Mesenchymal stem cell (in vitro differentiated cells and primary cell): ENCODE measurements around the gene YEATS2.
"Not testable (repeated sequence)": the region's sequence is repeated elsewhere in the genome, so short reads cannot be mapped to it uniquely, and the experiment has no call there.

ENCODE experiments used
- DNase-seq: peaks from one replicate; pipeline ENCODE4 v3.0.0-alpha.2; 2013
- H2AFZ ChIP-seq: one replicate; pipeline ENCODE4 v1.6.1; 2013; ENCODE audit warnings: low read depth, mild to moderate bottlenecking, control low read depth, inconsistent platforms, low read length, moderate library complexity
- H2AK5ac ChIP-seq: 2 replicates; pipeline ENCODE4 v1.6.1; 2013; ENCODE audit warnings: low read length, moderate library complexity, mild to moderate bottlenecking, inconsistent platforms; ENCODE audit not compliant: severe bottlenecking
- H2BK120ac ChIP-seq: one replicate; pipeline ENCODE4 v1.6.1; 2013; ENCODE audit warnings: low read depth, mild to moderate bottlenecking, inconsistent platforms, low read length, moderate library complexity
- H2BK12ac ChIP-seq, 2 experiments: one replicate each; pipeline ENCODE4 v1.6.1; 2013; ENCODE audit warnings: inconsistent platforms in 2 of 2, low read length in 2 of 2, mild to moderate bottlenecking in 2 of 2, moderate library complexity in 2 of 2, control low read depth in 1 of 2
- H2BK15ac ChIP-seq: one replicate; pipeline ENCODE4 v1.6.1; 2013; ENCODE audit warnings: mild to moderate bottlenecking, low read depth, inconsistent platforms; ENCODE audit not compliant: poor library complexity, severe bottlenecking
- H2BK5ac ChIP-seq: 2 replicates; pipeline ENCODE4 v1.6.1; 2013; ENCODE audit warnings: low read depth, mild to moderate bottlenecking, low read length, control low read depth, inconsistent platforms; ENCODE audit not compliant: poor library complexity, severe bottlenecking
- H3K14ac ChIP-seq, 2 experiments: one replicate each; pipeline ENCODE4 v1.6.1; 2013; ENCODE audit warnings: inconsistent platforms in 2 of 2, low read length in 2 of 2, control low read depth in 1 of 2, mild to moderate bottlenecking in 1 of 2, moderate library complexity in 1 of 2
- H3K18ac ChIP-seq, 2 experiments: one replicate each; pipeline ENCODE4 v1.6.1; 2013; ENCODE audit warnings: inconsistent platforms in 2 of 2, low read length in 2 of 2, control low read depth in 1 of 2, low read depth in 1 of 2, mild to moderate bottlenecking in 1 of 2
- H3K23ac ChIP-seq, 2 experiments: one replicate each; pipeline ENCODE4 v1.6.1; 2013; ENCODE audit warnings: inconsistent platforms in 2 of 2, low read length in 2 of 2, mild to moderate bottlenecking in 2 of 2, moderate library complexity in 2 of 2, control low read depth in 1 of 2
- H3K27ac ChIP-seq: 2 replicates; pipeline ENCODE4 v1.5.1; 2013; ENCODE audit warnings: mild to moderate bottlenecking, moderate library complexity, low read length, control low read depth, inconsistent platforms; ENCODE audit not compliant: poor library complexity, severe bottlenecking
- H3K27me3 ChIP-seq, 2 experiments: 2 replicates each; pipeline versions ENCODE4 v1.6.1 to v1.7.0; 2013; ENCODE audit warnings: low read length in 2 of 2, mild to moderate bottlenecking in 2 of 2, moderate library complexity in 2 of 2, control low read depth in 1 of 2, inconsistent platforms in 1 of 2; ENCODE audit not compliant: control insufficient read depth in 1 of 2, insufficient read depth in 1 of 2
- H3K36me3 ChIP-seq, 2 experiments: 2 replicates each; pipeline versions ENCODE4 v1.6.1 to v1.7.0; 2013; ENCODE audit warnings: low read length in 2 of 2, control low read depth in 1 of 2, inconsistent platforms in 1 of 2, low read depth in 1 of 2, mild to moderate bottlenecking in 1 of 2; ENCODE audit not compliant: insufficient read depth in 2 of 2, control insufficient read depth in 1 of 2
- H3K4ac ChIP-seq, 2 experiments: one replicate each; pipeline ENCODE4 v1.6.1; 2013; ENCODE audit warnings: inconsistent platforms in 2 of 2, low read length in 2 of 2, mild to moderate bottlenecking in 2 of 2, moderate library complexity in 2 of 2, control low read depth in 1 of 2, low read depth in 1 of 2
- H3K4me1 ChIP-seq: 2 replicates; pipeline ENCODE4 v1.6.1; 2013; ENCODE audit warnings: low read depth, low read length, control low read depth; ENCODE audit not compliant: control insufficient read depth, insufficient read depth
- H3K4me2 ChIP-seq: 2 replicates; pipeline ENCODE4 v1.6.1; 2013; ENCODE audit warnings: low read length, mild to moderate bottlenecking, inconsistent platforms; ENCODE audit not compliant: poor library complexity, severe bottlenecking
- H3K4me3 ChIP-seq, 2 experiments: 2 replicates each; pipeline versions ENCODE4 v1.5.1 to v1.7.0; 2013; ENCODE audit warnings: low read length in 2 of 2, mild to moderate bottlenecking in 2 of 2, control low read depth in 1 of 2, low read depth in 1 of 2; ENCODE audit not compliant: insufficient read depth in 1 of 2
- H3K79me1 ChIP-seq: replicated peaks from 2 replicates; pipeline ENCODE4 v1.6.1; 2013; ENCODE audit warnings: mild to moderate bottlenecking, control low read depth, low read length, inconsistent platforms; ENCODE audit not compliant: poor library complexity, severe bottlenecking
- H3K9ac ChIP-seq: 2 replicates; pipeline ENCODE4 v1.7.0; 2013; ENCODE audit warnings: mild to moderate bottlenecking, low read length, moderate library complexity
- H3K9me3 ChIP-seq: 2 replicates; pipeline ENCODE4 v1.7.0; 2013; ENCODE audit warnings: mild to moderate bottlenecking, low read length; ENCODE audit not compliant: control insufficient read depth
- H4K8ac ChIP-seq: one replicate; pipeline ENCODE4 v1.6.1; 2013; ENCODE audit warnings: inconsistent platforms, mild to moderate bottlenecking, low read length, moderate library complexity
- H4K91ac ChIP-seq: one replicate; pipeline ENCODE4 v1.6.1; 2013; ENCODE audit warnings: mild to moderate bottlenecking, low read length, inconsistent platforms
- WGBS: methylation state at CpG from one replicate; pipeline ENCODE4 v1.1.7; 2013; ENCODE audit warnings: mixed read lengths; 5-methylcytosine and 5-hydroxymethylcytosine counted together

Gene YEATS2

DNA sequence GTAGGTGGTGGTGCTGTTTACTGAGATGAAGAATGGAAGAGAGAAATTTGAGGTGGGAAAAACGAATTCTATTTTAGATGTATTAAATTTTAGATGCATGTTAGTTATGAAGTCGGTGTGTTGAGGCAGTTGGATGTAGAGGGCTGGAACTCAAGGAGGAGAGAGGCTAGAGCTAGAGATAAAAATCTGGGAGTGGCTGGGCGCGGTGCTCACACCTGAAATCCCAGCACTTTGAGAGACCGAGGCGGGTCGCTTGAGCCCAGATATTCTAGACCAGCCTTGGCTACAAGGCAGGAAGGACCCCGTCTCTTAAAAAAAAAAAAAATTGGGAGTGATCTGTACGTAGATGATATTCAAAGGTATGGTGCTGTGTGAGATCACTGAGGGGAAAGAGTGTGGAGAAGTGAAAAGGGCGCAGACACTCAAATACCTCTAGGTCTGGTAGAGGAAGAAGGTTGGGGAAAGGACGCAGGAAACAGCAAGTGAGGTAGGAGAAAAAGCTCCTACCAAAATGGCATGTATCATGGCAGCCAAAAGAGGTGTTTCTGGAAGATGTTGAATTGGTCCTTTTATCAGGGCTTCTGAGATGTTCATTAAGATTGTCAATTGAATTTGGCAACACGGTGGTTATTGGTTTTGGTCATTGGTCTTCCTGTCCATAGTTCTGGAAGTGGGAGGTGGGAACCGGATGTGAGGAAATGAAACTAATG, 1.8 kb downstream of the YEATS2 start:
- H3K79me1 ChIP-seq: peaks cover 1% of the 10 kb centered on the region
- peak overlapping the region in 1 of 2 experiments; percentile 98 for H3K4me3 ChIP-seq
- H4K8ac ChIP-seq: no peak overlapping the region
- peak overlapping the region; percentile 89 for H3K4me2 ChIP-seq
- peak overlapping the region in 1 of 2 experiments; percentile 24 for H3K18ac ChIP-seq
- H3K9ac ChIP-seq: peak overlapping the region; percentile 96
- H2AFZ ChIP-seq: no peak overlapping the region
- peak overlapping the region in 1 of 2 experiments; percentile 49 for H3K4ac ChIP-seq
- no peak overlapping the region for H2BK120ac ChIP-seq
- H3K4me1 ChIP-seq: peaks cover 4% of the 10 kb centered on the region
- H4K91ac ChIP-seq: no peak overlapping the region
- no peaks in the 10 kb centered on the region for H3K27me3 ChIP-seq
- no peak overlapping the region for H3K14ac ChIP-seq
- no peak overlapping the region for H2BK5ac ChIP-seq
- H2BK15ac ChIP-seq: no peak overlapping the region
- H2BK12ac ChIP-seq: no peak overlapping the region
- no peak overlapping the region for H3K23ac ChIP-seq
- WGBS: 38% methylated on average over 13 of the region's 13 CpGs
- peaks cover 0 to 11% of the 10 kb centered on the region in 2 experiments for H3K36me3 ChIP-seq
- no peak for DNase-seq
- no peak overlapping the region for H2AK5ac ChIP-seq
- no peaks in the 10 kb centered on the region for H3K9me3 ChIP-seq
- no peak overlapping the region for H3K27ac ChIP-seq

GRCh38 chr3:183701744-183702143, 4.1 kb downstream of the YEATS2 start:
- WGBS: 98% methylated on average over 5 of the region's 5 CpGs

DNA sequence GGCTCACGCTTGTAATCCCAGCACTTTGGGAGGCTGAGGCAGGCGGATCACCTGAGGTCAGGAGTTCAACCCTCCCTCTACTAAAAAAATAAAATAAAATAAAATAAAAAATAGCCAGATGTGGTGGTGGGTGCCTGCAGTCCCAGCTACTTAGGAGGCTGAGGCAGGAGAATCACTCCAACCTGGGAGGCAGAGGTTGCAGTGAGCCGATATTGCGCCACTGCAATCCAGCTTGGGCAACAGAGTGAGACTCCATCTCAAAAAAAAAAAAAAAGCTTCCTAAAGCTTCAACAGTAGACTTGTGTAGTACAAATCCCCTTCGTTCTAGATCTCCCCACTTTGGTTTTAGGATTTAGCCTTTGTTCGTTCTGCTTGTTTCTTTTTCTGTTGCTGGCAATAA, 6.3 kb downstream of the YEATS2 start:
- not testable (repeated sequence) for H2BK120ac ChIP-seq, H3K4me3 ChIP-seq, H4K91ac ChIP-seq, H3K9me3 ChIP-seq, H3K23ac ChIP-seq, H2BK5ac ChIP-seq, H3K9ac ChIP-seq, H2BK12ac ChIP-seq, H3K4me2 ChIP-seq, H4K8ac ChIP-seq, H3K14ac ChIP-seq, DNase-seq, H3K18ac ChIP-seq, H2BK15ac ChIP-seq, H3K4me1 ChIP-seq, H3K79me1 ChIP-seq, H2AK5ac ChIP-seq, H3K4ac ChIP-seq, H2AFZ ChIP-seq, H3K27me3 ChIP-seq, H3K27ac ChIP-seq
- peaks cover 0 to 11% of the 10 kb centered on the region in 2 experiments for H3K36me3 ChIP-seq
- over 99% methylated on average over 5 of the region's 6 CpGs for WGBS

More at GRCh38 chr3:183701744-183702143, 4.1 kb downstream of the YEATS2 start:
- H3K27me3 ChIP-seq: no peaks in the 10 kb centered on the region
- H2BK5ac ChIP-seq: no peak overlapping the region
- no peak overlapping the region for H4K91ac ChIP-seq
- no peak overlapping the region for H4K8ac ChIP-seq
- no peak overlapping the region for H3K14ac ChIP-seq
- H2AK5ac ChIP-seq: no peak overlapping the region
- H2AFZ ChIP-seq: no peak overlapping the region
- peaks cover 6% of the 10 kb centered on the region for H3K4me1 ChIP-seq
- no peak overlapping the region for H3K4me2 ChIP-seq
- H3K9me3 ChIP-seq: no peaks in the 10 kb centered on the region
- H3K23ac ChIP-seq: no peak overlapping the region
- peaks cover 1% of the 10 kb centered on the region for H3K79me1 ChIP-seq
- H2BK12ac ChIP-seq: no peak overlapping the region
- DNase-seq: no peak
- no peak overlapping the region for H3K27ac ChIP-seq
- H2BK15ac ChIP-seq: no peak overlapping the region
- no peak overlapping the region for H3K18ac ChIP-seq
- H2BK120ac ChIP-seq: no peak overlapping the region
- no peak overlapping the region for H3K4ac ChIP-seq
- H3K36me3 ChIP-seq: peaks cover 0 to 11% of the 10 kb centered on the region in 2 experiments
- no peak overlapping the region for H3K4me3 ChIP-seq
- H3K9ac ChIP-seq: no peak overlapping the region

- Histone ChIP-seq H3K4me2 (no peak overlapping the region), H3K4ac (no peak overlapping the region), H3K23ac (no peak overlapping the region), H2BK12ac (no peak overlapping the region), H3K9me3 (no peaks in the 10 kb centered on the region), H2AK5ac (no peak overlapping the region), H2BK5ac (no peak overlapping the region), H4K8ac (no peak overlapping the region), H3K9ac (no peak overlapping the region), H3K4me1 (no peaks in the 10 kb centered on the region), H2BK120ac (no peak overlapping the region), H2AFZ (no peak overlapping the region), H3K27ac (no peak overlapping the region), H3K79me1 (peaks cover 5% of the 10 kb centered on the region), H3K36me3 (peaks cover 0 to 3% of the 10 kb centered on the region in 2 experiments), H2BK15ac (no peak overlapping the region), H3K14ac (no peak overlapping the region), H3K18ac (no peak overlapping the region), H3K27me3 (no peaks in the 10 kb centered on the region), H4K91ac (no peak overlapping the region), H3K4me3 (no peak overlapping the region)
- no peak for DNase-seq
Measured at GRCh38 chr3:183710231-183710630, 12.6 kb downstream of the YEATS2 start.
